Retina (tissue), 1 donor: ENCODE results near the gene ITIH5.
"Not testable (repeated sequence)": the region's sequence is repeated elsewhere in the genome, so short reads cannot be mapped to it uniquely, and the experiment has no call there.

Experiments
- DNase-seq: peaks from one replicate; pipeline ENCODE4 v3.0.0-alpha.2; 2016

Gene ITIH5

GRCh38 chr10:7666253-7667023, at the start of gene ITIH5:
Gene ITIH5 (minus strand): TSS chr10:7666966. CDS start chr10:7666892, 74 bp downstream.
- DNase-seq: peak; percentile 58

DNA sequence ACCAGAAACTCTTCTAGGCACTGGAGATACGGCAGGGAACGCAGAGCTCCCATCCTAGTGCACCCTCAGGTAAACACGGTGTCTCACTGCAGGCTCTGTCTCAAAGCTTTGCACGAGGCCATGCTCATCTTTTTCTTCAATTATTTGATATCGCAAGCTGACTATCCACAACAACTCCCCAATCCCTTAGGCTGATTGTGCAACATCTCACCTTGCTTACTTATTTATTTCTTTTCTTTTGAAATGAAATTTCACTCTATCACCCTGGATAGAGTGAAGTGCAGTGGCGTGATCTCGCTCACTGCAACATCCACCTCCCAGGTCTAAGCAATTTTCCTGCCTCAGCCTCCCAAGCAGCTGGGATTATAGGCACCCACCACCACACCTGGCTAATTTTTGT, 48.7 kb upstream of the ITIH5 start:
- no peak for DNase-seq

DNA sequence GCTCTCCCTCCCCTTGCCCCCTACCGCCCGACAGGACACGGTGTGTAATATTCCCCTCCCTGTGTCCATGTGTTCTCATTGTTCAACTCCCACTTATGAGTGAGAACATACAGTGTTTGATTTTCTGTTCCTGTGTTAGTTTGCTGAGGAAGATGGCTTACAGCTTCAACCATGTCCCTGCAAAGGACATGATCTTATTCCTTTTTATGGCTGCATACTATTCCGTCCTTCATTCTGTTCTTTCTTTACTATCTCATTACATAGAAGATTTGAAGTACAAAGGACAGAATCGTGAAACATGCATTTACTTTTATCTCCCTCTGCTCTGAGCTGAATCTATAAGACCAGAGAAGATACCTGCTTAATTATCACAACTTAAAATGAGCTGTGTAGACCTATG, 44.3 kb upstream of the ITIH5 start:
- not testable (repeated sequence) for DNase-seq

DNA sequence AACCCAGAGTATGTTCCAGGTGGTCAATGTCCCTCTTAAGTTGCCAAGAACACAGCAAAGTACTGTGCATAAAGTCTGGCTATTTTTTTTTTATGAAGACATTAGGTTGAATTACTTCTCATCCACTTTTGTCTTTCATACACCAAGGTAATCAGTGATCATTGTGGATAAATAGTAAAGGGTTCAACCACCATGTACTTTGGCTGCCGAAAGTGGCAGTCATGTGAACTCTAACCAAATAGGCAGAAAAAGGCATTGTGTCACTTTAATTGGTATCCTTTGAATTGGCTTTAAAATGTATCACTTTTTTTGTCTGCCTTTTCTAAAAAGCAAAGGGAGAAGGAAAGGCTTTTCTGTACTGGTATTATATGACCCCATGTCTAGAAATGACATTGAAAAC, 43.7 kb upstream of the ITIH5 start:
- DNase-seq: no peak

DNA sequence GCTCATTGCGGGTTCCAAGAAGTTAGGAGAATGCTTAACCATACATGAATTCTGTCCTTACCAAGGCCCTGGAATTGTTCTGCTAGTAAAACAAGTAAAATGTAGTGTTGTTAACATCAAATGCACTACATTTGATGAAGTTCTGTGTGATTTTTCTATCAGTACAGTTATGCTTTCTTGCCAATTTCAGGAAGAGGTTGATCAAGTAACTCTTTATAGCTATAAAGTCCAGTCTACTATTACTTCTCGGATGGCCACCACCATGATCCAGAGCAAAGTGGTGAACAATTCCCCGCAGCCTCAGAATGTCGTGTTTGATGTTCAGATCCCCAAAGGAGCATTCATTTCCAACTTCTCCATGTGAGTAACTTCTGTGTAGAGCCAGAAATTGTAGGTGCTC, 42.1 kb upstream of the ITIH5 start:
- DNase-seq: no peak

DNA sequence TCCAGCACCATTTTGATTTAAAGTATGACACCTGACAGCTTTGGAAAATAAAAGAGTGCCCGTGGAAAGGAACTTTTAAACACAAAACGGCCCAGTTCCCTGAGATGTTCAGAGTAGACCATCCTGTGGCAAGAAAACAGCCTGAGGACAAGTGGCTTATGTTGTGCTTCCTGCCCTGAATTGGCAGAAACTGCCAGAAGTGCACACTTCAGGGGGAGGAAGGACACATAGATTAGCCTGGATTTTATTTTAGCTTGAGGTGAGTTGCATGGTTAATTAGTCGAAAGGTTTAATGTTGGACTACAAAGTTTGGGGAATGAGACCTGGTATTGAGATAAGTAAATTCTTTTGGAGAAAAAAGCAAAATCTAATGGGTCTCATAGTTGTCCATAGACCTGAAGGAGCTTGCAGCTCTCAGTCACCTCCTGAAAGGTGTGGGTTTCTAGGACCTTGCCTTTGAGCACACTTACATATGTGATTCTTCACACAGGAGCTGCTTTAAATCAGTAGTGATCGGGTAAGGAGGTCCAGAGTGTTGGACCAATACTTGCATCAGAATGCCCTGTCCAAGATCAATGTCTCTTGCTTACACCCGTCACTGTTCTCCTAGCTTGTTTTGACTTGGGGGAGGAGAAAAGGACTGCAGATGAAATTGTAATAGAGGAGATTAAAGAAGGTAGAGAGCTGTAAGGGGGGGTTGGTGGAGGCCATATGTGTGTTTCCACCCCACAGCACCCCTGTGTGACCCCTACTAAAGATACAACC, 41.3 kb upstream of the ITIH5 start:
- DNase-seq: no peak

GRCh38 chr10:7707102-7707501, 40.3 kb upstream of the ITIH5 start:
- DNase-seq: no peak

GRCh38 chr10:7706534-7707073, 39.8 kb upstream of the ITIH5 start:
- no peak for DNase-seq

GRCh38 chr10:7705341-7705740, 38.6 kb upstream of the ITIH5 start:
- DNase-seq: no peak

GRCh38 chr10:7704071-7705016, 37.6 kb upstream of the ITIH5 start:
- DNase-seq: no peak

GRCh38 chr10:7703140-7703539, 36.4 kb upstream of the ITIH5 start, which contains the start of gene ITIH2:
Gene ITIH2 (plus strand): TSS chr10:7703316. CDS start chr10:7703435, 119 bp downstream.
- no peak for DNase-seq

DNA sequence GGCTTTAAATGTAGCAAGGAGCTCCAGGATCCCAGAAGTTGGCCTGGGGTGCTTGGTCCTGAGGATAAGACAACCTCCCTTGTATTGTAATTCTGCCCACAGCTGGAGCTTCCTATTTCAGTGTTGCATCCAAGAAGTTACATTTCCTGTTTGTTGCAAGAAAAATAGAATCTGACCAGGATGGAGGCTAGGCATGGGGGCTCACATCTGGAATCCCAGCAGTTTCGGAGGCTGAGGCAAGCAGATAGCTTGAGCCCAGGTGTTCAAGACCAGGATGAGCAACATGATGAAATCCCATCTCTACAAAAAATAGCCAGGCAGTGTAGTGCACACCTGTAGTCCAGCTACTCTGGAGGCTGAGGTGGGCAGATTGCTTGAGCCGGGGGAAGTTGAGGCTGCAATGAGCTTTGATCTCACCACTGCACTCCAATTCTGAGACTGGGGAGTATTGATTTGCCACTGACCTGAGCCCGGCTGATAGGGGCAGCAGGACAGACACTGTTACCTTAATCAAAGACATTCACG, 35.6 kb upstream of the ITIH5 start:
- no peak for DNase-seq

DNA sequence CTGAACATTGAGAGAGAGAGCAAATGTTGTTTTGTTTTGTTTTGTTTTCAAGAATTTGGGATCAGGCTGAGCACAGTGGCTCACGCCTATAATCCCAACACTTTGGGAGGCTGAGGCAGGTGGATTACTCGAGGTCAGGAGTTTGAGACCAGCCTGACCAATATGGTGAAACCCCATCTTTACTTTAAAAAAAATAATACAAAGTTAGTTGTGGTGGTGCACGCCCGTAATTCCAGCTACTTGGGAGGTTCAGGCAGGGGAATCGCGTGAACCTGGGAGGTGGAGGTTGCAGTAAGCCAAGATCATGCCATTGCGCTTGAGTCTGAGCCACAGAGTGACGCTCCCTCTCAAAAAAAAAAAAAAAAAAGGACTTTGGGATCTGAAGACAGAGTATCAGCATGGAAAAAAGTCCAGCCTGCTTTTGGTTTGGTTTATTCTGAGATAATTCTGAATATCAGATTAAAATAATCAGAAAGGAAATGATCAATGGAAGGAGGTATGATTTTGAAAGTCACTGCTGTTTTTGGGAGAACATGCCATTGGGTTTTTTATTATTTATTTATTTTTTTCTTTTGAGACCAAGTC, 34.5 kb upstream of the ITIH5 start:
- DNase-seq: no peak

- DNase-seq: no peak
These were observed 33.9 kb upstream of the ITIH5 start for GRCh38 chr10:7700577-7701125.

GRCh38 chr10:7697426-7697825, 30.7 kb upstream of the ITIH5 start:
- no peak for DNase-seq

DNA sequence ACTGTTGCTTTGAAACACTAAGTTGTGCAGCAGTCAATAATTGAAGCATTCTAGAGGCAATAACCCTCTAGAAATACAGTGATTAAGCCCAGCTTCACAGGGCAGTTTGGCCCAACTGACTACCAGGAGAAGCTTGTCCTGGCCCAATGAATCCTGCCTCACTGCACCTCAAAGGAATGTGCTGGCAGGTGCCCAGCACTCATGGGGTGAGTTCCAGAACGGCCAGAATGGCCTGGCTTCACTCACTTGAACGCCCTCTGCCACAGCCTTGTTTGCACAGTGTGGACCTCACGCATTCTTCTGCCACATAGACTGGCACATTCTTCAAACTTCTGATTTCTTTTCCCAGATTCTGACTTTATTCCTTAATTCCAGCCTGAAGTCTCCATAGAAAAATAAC, 29.8 kb upstream of the ITIH5 start:
- no peak for DNase-seq

- DNase-seq: not testable (repeated sequence)
These were observed 26.4 kb upstream of the ITIH5 start for GRCh38 chr10:7693194-7693593.

DNA sequence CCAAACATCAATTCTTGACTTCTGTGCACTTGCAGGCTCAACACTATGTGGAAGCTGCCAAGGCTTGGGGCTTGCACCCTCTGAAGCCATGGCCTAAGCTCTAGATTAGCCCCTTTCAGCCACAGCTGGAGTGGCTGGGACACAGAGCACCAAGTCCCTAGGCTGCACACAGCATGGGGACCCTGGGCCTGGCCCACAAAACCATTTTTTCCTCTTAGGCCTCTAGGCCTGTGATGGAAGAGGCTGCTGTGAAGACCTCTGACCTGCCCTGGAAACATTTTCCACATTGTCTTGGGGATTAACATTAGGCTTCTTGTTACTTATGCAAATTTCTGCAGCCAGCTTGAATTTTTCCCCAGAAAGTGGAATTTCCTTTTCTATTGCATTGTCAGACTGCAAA, 25.6 kb upstream of the ITIH5 start:
- not testable (repeated sequence) for DNase-seq

GRCh38 chr10:7690885-7691597, 24.3 kb upstream of the ITIH5 start:
- DNase-seq: not testable (repeated sequence)

DNA sequence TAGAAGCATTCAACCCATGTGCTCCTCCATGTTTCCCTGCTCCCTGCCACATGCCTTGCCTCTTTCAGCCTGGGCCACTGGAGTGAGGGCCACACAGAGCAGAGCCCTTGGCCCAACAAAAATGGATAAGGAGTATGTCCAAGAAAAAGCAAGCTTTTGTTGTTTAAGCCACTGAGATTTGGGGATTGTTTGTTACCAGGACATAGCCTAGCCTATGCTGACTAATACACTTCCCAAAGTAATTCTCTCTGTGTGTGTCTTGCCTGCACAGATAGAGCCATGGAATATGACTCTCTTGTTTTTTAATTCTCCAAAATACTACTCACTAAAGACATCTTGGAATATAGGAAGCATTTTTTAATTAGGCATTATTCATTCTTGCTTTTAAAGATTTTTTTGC, 22.8 kb upstream of the ITIH5 start:
- no peak for DNase-seq
